Measurements from ENCODE around the gene AZIN2. TPM values are rescaled to one million over a fixed set of nuclear protein-coding genes. Genes with fewer than 3 reads are reported as not detected.

The AZIN2 gene
- total and polyA plus RNA-seq, 2 of the 8 experiments (the other 6 are each of a cell fraction or from before 2014, with no cell fraction given) = 0.22 to 0.91 TPM

DNA sequence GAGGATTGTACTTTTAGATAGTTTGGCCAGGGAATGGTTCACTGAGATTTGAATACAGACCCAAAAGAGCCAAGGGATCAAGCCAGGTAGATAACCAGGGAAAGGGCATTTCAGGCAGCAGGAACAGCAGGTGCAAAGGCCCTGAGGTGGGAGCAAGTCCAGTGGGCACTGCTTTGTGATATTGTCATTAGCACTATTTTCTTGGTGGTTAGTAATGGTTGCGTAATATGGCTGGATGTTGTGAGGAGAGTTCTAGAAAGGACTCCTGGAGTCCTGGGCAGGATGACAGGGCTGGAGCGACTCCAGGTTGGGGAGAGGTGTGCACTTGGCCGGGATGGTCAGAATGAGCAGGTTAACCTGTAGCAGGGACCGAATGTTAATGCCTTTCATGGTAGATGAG, 4.4 kb downstream of the AZIN2 start:
- Histone ChIP-seq H3K27ac (ENCODE audit: low read depth, low read length) (no peak overlapping the region), H3K79me1 (ENCODE audit: low read depth, low read length) (no peaks in the 10 kb centered on the region), H2BK15ac (ENCODE audit: low read length) (no peak overlapping the region), H3K4me2 (ENCODE audit: insufficient read depth in 1 of 2, low read depth in 2 of 2, low read length in 2 of 2) (no peak overlapping the region), H2BK12ac (ENCODE audit: low read depth, low read length) (no peak overlapping the region), H3K9me3 (ENCODE audit: insufficient read depth in 2 of 2, low read depth in 1 of 2, low read length in 1 of 2) (no peaks in the 10 kb centered on the region), H3K4me1 (replicated peaks in 1 of 4; ENCODE audit: control insufficient read depth in 3 of 4, insufficient read depth in 4 of 4, low read length in 3 of 4) (peaks cover 0 to 5% (median 4%) of the 10 kb centered on the region in 4 experiments; a peak in 4 of 7 replicates), H4K20me1 (replicated peaks in 1 of 2; ENCODE audit: control insufficient read depth in 1 of 2, insufficient read depth in 2 of 2, low read length in 2 of 2) (no peaks in the 10 kb centered on the region), H4K91ac (replicated peaks; ENCODE audit: insufficient read length, low read length) (no peak overlapping the region), H3K14ac (ENCODE audit: insufficient read length) (no peak overlapping the region), H4K8ac (ENCODE audit: extremely low read depth, insufficient read depth, low read length) (no peak overlapping the region), H3K79me2 (ENCODE audit: control insufficient read depth in 1 of 2, insufficient read depth in 2 of 2, low read length in 2 of 2) (no peaks in the 10 kb centered on the region), H3K18ac (ENCODE audit: extremely low read depth, low read length) (no peak overlapping the region), H2AK5ac (ENCODE audit: low read depth, low read length) (no peak overlapping the region), H3K4ac (replicated peaks; ENCODE audit: insufficient read length, low read depth, low read length) (no peak overlapping the region), H2BK20ac (ENCODE audit: low read length) (no peak overlapping the region), H4K5ac (ENCODE audit: insufficient read length, low read depth, low read length) (no peak overlapping the region), H3K4me3 (ENCODE audit: extremely low read depth in 1 of 4, insufficient read depth in 2 of 4, low read depth in 3 of 4, low read length in 4 of 4) (no peak overlapping the region), H2BK5ac (ENCODE audit: low read depth, low read length) (no peak overlapping the region), H2AFZ (ENCODE audit: low read length) (no peak overlapping the region), H3K23ac (ENCODE audit: insufficient read length) (no peak overlapping the region), H3K23me2 (ENCODE audit: low read depth, low read length) (peaks cover 8% of the 10 kb centered on the region), H3K9ac (replicated peaks in 1 of 4; ENCODE audit: extremely low read depth in 1 of 4, low read depth in 3 of 4, low read length in 3 of 4) (no peak overlapping the region), H3K56ac (replicated peaks; ENCODE audit: insufficient read length, low read depth, low read length) (no peak overlapping the region), H3K36me3 (ENCODE audit: control insufficient read depth in 2 of 4, insufficient read depth in 4 of 4, low read length in 3 of 4) (no peaks in the 10 kb centered on the region), H2BK120ac (replicated peaks; ENCODE audit: low read depth, low read length) (no peak overlapping the region), H3K27me3 (replicated peaks in 1 of 4; ENCODE audit: control insufficient read depth in 3 of 4, extremely low read depth in 1 of 4, insufficient read depth in 3 of 4, low read length in 3 of 4) (peaks cover 10 to 46% (median 35%) of the 10 kb centered on the region in 4 experiments)
- FAIRE-seq (no peak), DNase-seq (ENCODE audit: low read depth in 1 of 2, low spot score in 2 of 2) (no peak)
- POLR2A ChIA-PET (ENCODE audit: partially characterized antibody) = interaction anchor here (1.1 kb wide), 1 partner anchor 121 kb away, joined by 3 read pairs; the partner anchor contains the start of gene RNF19B
- CTCF ChIA-PET (ENCODE audit: partially characterized antibody) = interaction anchor here (0.9 to 8.4 kb wide), 16 partner anchors 10 to 213 kb away, joined by 3 to 77 read pairs (median 6); partner anchors contain the start of gene RNF19B
- WGBS, 2 experiments (ENCODE audit: extremely low coverage in 1 of 2, insufficient coverage in 1 of 2, insufficient read length in 1 of 2, insufficient replicate concordance in 2 of 2, low coverage in 1 of 2, low lambda C conversion rate in 2 of 2, missing lambda C conversion rate in 1 of 2) = 84% methylated on average over 4 of the region's 4 CpGs; no CpG with 5 or more reads in 1 of the 2 experiments
- TF ChIP-seq CREB1 (IDR thresholded peaks at IDR 0.05) (no peak), POLR2AphosphoS5 (IDR thresholded peaks at IDR 0.05; ENCODE audit: low read depth, low read length) (no peak), SP1 (IDR thresholded peaks at IDR 0.05; ENCODE audit: low read depth, low read length) (no peak), TCF12 (IDR thresholded peaks at IDR 0.05; ENCODE audit: low read depth, low read length) (no peak), BACH1 (IDR thresholded peaks at IDR 0.05; ENCODE audit: low read length) (no peak), HDAC6 (IDR thresholded peaks at IDR 0.05; ENCODE audit: low read depth, low read length) (no peak), SAP30 (IDR thresholded peaks at IDR 0.05; ENCODE audit: insufficient read depth, insufficient replicate concordance, low read length) (no peak), ASH2L (IDR thresholded peaks at IDR 0.05; ENCODE audit: low read length) (no peak), TBP (IDR thresholded peaks at IDR 0.05; ENCODE audit: low read depth, low read length) (no peak), RNF2 (IDR thresholded peaks at IDR 0.05; ENCODE audit: borderline replicate concordance, low read depth, low read length, missing control alignments, poor library complexity, severe bottlenecking) (no peak), KDM1A (IDR thresholded peaks at IDR 0.05; ENCODE audit: borderline replicate concordance, low read length) (no peak), JUND (IDR thresholded peaks at IDR 0.05; ENCODE audit: low read length) (no peak), TEAD4 (IDR thresholded peaks at IDR 0.05; ENCODE audit: low read depth, low read length) (no peak)
- TF ChIP-seq, protein P1, sequence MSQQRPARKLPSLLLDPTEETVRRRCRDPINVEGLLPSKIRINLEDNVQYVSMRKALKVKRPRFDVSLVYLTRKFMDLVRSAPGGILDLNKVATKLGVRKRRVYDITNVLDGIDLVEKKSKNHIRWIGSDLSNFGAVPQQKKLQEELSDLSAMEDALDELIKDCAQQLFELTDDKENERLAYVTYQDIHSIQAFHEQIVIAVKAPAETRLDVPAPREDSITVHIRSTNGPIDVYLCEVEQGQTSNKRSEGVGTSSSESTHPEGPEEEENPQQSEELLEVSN (IDR thresholded peaks at IDR 0.05) = no peak
- TF ChIP-seq, protein P2, sequence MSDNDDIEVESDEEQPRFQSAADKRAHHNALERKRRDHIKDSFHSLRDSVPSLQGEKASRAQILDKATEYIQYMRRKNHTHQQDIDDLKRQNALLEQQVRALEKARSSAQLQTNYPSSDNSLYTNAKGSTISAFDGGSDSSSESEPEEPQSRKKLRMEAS (IDR thresholded peaks at IDR 0.05) = no peak

Measured in H1 (cell line).